D341Med (cell line): ENCODE results near the gene GPC5.
A peak's percentile ranks its signal among the peaks of the same experiment; 100 is the strongest.

Source experiments
- DNase-seq: peaks from one replicate; pipeline ENCODE4 v3.0.0; 2012; ENCODE audit warnings: low spot score

The GPC5 gene

DNA sequence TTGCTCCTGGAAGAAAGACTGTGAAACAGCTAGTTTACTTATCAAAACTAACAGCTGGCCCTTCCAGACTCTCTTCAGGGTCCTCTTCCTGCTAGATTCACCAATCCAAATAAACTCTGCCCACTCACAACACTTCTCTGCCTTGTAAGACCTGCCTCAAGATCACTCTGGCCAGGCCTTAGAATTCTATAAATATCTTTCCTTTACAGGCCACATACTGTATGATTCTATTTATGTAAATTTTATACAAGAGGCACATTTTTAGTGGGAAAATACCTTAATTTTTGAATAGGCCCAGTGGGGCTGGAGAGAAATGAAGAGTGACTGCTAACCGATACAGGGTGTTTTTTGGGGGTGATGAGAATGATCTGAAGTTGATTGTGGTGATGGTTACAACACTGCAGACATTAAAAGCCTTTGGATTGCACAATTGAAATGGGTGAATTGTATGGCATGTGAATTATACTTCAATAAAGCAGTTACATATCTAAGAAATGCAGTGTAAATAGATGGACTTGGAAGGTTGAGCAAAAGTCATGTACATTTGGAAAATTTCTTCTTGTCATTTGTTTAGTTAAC lies 141.8 kb downstream of the GPC5 start:
- DNase-seq: no peak

DNA sequence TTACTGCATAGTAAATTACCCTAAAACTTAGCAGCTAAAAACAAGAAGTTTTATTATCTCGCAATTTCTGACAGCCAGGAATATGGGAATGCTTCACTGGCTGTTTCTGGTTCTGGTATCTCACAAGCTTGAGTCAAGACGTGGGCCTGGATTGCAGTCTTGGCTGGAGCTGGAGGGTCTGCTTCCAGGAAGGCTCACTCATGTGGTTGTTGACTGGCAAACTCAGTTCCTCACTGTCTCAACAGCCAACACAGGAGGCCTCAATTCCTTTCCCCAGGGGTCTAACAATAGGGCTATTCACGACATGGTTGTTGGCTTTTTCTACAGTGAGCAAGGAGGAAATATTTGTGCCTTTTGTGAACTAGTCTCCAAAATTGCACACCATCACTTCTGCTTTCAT lies 146.3 kb downstream of the GPC5 start:
- no peak for DNase-seq

DNA sequence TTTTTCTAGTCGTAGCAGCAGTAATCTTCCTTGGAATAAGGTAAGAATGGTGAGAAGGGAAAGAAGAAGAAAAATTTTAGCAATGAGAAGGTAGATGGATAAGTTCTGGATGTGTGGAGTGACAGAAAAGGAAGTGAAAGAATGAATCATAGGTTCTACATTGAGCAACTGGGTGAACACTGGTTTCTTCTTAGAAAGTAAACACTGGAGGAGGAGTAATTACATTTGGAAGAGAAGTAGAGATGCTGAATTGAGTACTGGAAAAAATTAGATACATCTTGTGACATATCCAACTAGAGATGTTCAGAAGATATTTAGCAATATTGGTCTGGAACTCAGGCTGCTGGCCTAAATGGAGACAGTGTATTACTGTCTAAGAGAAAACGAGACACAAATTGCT lies 148.5 kb downstream of the GPC5 start:
- no peak for DNase-seq

DNA sequence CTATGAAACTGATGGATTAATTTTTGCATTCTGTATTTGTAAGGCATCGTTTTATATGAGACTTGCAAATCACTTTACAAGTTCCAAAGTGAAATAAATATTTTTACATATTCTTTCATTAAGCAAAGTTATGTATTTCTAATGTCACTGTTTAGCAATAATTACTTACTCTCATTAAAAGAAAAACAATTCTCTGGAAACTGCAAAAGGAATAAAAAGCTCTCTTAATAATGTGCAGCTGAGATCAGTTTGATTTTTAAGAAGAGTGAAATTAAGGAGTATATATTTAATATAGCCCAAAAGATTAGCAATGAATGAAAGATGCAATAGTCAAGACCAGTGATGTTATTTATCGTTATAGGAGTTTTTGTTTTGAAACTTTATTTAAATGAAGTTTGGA lies 155.2 kb downstream of the GPC5 start:
- DNase-seq: no peak

DNA sequence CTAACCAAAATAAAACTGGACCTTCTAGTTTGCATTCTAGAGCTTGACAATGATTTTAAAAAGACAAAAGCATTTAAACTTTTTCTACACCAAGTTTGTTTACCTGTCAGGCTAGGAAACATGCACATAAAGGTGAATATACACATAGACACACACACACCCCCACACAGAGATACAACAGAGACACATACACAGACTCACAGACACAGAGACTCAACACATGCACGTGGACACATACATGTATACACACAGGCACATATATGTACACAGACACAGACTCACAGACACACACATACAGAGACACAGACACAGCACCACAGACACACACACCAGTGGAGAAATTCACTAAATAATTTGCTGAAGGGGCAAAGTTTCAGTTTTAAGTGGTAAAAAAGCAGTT lies 155.7 kb downstream of the GPC5 start:
- no peak for DNase-seq

DNA sequence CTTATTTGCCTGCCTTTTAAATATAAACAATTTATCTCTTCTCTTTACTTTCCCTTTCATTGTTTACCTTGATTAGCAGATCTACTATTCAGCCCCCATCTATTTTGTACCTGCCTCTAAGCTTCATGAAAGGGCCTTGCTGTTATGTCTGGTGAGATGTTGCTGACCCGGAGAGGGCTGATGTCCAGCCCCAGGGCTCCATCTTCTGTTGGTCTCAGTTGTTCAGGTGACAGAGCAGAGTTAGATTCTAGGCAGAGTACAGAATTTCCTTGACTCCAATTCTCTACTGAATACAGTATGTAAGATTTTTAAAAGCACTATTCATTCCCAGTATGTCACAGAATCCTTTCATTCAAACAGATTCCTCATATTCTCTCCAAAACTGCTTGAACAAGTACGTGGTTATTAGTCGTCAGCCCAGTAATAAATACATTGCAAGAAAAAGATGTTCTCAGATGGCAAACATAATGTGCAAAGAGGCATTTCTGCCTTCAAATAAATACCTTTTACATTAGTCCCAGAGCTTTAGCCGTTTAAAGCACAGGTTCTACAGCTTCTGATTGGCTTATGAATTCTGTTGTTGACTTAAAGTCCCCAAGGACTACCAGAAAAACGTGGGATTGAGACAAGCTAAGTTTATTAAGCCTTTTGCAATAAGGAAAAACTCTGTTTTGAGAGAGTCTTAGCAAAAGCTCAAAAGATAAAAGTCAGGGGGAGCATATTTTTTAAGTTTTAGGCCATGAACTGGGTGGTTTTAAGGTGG lies 159.1 kb downstream of the GPC5 start:
- no peak for DNase-seq

DNA sequence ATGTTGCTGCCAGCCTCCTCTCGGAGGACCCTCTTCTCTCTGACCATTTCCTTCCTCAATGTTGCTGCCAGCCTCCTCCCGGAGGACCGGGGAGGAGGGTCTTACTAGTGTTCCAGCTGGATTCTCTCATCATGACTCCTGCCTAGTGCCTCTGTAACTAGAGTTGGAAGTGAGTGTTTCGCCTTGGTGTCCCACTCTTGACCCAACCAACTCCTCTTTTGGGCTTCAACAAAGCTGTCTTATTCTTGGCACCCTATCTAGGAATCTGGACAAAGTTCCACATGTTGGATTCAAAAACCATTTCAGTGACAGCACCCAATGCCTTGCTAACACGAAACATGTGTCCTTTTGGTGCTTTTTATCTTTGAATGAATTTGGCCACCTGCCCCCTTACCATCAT lies 165.4 kb downstream of the GPC5 start:
- no peak for DNase-seq

DNA sequence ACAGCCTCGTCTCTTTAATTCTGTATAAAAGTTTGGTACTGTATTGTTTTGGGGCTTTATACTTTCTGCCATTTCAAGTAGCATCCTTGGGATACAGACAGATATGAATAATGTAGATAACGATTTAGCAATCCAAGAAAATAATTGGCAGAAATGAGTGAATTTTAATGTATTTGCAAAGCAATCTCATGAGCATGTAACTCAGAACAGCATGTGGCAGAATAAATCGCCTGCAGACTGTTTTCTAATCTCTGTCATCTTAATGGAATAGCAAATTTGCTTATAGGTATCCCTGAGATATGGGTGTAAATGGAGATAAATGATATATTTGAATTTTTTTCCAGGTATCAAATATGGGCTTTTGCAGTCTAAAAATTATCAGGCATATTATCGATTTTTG lies 166.0 kb downstream of the GPC5 start:
- no peak for DNase-seq

DNA sequence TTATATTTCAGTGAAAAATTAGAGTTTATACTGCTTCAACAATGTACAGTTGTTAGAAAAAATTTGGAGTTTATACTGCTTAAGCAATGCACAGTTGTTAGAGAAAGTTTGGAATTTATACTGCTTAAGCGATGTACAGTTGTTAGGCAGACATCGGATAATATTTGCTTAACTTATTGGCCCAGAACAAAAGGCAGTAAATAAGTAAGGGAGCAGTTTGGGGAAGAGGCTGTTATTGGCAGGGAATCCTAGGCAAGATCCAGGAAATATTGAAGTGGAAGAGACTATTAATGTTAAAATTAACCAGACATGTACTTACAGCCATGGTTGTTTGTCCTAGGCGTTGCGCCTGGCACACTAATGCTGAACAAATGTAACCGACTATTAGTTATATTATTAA lies 166.9 kb downstream of the GPC5 start:
- no peak for DNase-seq

DNA sequence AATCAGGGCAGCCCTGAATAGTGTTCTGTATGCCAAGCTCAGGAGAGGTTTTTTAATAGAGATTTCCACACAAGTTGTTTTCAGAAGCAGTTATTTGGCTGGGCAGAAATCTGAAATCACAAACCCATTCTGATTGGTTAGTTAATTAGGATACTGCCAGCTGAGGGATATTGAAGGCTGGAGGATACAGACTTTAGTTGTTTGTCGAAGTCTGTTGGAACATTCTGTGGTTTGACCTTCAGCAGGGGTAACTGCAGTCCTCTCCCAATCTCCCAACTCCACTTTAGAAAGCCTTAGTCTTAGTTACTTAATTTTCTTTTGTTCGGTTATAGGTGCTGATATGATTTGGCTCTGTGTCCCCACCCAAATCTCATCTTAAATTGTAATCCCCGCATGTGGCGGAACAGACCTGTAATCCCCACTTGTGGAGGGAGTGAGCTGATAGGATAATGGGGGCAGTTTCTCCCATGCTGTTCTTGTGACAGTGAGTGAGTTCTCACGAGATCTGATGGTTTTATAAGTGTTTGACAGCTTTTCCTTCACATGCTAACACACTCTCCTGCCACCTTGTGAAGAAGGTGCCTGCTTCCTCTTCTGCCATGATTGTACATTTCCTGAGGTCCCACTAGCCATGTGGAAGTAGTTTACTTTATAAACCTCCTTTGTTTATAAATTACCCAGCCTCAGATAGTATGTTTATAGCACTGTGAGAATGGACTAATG lies 169.2 kb downstream of the GPC5 start:
- no peak for DNase-seq

DNA sequence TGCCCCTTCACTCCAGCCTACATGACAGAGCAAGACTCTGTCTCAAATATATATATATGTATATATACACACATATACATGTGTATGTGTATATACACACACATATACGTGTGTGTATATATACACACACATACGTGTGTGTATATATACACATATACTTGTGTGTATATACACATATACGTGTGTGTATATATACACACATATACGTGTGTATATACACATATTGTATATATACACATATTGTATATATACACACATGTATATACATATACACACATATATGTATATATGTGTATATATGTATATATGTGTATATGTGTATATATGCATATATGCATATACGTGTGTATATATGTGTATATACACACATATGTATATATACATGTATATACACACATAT lies 173.3 kb downstream of the GPC5 start:
- no peak for DNase-seq

DNA sequence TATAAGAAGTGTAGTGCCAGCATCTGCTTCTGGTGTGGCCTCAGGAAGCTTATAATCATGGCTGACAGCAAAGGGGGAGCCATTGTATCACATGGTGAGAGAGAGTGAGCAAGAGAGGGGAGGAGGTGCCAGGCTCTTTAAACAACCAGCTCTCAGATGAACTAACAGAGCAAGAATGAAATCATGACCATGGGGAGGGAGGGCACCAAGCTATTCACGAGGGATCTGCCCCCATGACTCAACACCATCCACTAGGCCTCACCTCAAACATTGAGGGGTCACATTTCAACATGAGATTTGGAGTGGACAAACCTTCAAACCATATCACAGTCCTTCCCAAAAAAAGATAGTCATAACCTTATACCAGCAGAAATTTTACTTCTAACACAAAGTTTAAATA lies 174.0 kb downstream of the GPC5 start:
- DNase-seq: no peak

DNA sequence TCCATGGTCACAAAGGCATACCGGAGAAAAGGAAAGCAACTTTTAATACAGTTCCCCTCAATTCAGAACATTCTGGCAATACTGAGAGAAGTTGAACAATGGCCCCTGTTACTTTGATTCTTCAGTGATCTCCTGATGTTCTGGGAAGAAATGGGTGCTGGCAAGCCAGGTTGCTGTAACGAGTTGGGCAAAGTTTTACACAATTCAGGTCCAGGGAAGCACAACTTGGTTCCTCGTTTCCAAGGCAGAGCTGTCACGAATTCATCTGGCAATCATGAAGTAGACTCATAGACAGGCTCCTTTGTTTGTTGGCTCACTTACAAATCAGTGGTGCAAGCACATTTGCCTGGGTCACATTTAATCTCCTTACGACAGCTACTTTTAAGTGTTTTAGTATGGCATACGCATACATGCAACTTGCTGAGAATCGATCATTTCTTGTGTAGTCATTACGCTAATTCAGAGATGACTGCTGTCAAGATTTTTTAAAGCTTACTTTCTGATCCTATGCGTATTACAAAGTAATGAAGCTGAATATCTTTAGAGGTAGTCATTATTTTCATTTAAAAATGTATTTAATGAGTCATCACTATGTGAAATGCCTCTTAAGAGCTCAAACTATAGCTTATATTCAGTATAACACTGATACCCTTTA lies 174.7 kb downstream of the GPC5 start:
- DNase-seq: no peak

DNA sequence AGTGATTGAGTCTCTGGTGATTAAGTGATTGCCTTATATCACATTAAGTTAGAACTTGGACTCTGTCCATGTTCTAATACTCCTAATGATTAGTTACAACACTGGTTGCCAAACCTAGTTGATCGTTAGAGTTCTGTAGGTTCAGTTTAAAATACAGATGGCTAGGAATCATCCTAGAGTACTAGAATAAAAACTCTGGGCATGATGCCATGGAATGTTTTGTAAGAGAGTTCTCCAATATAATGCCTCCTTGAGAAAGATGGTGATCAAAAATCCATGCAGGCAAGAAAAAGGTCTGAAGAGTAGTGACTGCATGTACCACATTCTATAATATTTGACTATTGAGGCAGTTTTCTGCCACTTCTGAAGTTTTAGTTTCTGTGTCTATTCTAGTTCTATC lies 176.3 kb downstream of the GPC5 start:
- no peak for DNase-seq

DNA sequence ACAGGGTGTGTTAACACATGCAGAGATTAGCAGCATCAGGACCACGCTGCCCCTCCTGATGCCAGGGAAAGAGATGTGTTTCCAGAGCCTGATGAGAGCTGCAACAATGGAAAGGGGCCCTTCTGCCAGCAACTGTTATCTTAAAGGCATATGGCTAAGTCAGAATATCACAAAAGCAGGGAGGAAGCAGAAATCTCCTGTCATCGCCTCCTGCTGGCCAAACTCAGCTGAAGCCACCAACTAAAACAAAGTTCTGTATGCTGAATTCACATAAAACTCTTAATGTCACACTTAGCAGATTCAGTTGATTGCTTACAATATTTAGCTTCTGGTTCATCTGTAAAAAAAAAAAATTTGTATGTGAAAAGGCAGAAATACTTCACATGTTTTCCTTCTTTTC lies 178.2 kb downstream of the GPC5 start:
- DNase-seq: peak; percentile 32

DNA sequence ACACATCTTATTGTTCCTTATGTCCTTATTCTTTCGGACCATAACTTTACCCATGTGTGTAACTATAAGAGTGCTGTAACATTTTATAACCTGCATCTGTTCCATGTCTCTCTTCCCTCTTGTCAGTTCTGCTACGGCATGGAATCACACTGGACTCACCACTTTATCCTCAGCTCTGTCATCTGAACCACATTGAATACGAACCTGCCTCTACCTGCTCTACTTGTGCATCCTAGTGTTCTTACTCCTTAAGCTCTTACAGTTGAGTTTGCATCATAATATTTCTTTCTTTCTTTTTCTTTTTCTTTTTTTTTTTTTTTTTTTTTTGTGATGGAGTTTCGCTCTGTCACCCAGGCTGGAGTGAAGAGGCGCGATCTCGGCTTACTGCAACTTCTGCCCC lies 180.9 kb downstream of the GPC5 start:
- DNase-seq: no peak

DNA sequence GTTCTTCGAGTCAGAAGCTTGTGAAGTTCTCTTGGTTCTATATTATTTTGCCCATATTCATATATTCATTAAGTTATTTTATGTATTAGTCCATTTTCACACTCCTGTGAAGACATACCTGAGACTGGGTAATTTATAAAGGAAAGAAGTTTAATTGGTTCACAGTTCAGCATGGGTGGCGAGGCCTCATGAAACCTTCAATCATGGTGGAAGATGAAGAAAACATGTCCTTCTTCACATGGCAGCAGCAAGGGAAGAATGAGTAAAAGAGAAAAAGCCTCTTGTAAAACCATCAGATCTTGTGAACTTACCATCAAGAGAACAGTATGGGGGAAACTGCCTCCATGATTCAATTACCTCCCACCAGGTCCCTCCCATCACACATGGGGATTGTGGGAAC lies 182.3 kb downstream of the GPC5 start:
- DNase-seq: no peak

DNA sequence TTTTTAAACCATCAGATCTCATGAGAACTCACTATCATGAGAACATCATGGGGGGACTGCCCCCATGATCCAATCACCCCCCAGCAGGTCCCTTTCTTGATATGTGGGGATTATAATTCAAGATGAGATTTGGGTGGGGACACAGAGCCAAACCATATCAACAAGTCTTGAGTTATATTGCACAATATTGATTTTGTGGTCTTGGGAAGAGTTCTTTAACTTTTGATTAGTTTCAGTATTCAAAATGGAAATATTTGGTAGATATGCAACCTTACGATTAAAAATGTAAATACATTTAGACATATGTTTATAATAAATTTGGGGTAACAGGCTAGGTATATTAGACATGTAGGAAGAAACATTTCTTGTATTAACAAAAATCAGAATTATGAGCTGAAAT lies 188.2 kb downstream of the GPC5 start:
- DNase-seq: no peak

DNA sequence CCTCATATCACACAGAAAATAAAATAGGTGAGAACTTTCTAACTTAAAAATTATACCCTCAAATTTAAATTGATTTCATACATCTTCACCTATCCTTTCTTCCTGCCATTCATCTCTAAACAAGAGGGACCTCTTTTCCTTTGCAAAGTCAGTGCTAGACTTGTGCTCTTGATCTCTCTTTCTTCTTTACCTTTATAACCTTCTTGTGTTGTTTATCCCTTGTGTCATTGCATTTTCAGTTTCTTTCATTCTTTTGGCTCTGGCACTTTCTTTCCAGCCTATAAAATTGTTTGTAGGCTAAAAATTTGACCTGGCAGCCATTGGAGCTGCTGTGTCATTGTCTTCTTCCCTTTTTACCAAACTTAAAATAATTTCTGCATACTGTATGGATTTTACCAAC lies 190.1 kb downstream of the GPC5 start:
- DNase-seq: no peak

DNA sequence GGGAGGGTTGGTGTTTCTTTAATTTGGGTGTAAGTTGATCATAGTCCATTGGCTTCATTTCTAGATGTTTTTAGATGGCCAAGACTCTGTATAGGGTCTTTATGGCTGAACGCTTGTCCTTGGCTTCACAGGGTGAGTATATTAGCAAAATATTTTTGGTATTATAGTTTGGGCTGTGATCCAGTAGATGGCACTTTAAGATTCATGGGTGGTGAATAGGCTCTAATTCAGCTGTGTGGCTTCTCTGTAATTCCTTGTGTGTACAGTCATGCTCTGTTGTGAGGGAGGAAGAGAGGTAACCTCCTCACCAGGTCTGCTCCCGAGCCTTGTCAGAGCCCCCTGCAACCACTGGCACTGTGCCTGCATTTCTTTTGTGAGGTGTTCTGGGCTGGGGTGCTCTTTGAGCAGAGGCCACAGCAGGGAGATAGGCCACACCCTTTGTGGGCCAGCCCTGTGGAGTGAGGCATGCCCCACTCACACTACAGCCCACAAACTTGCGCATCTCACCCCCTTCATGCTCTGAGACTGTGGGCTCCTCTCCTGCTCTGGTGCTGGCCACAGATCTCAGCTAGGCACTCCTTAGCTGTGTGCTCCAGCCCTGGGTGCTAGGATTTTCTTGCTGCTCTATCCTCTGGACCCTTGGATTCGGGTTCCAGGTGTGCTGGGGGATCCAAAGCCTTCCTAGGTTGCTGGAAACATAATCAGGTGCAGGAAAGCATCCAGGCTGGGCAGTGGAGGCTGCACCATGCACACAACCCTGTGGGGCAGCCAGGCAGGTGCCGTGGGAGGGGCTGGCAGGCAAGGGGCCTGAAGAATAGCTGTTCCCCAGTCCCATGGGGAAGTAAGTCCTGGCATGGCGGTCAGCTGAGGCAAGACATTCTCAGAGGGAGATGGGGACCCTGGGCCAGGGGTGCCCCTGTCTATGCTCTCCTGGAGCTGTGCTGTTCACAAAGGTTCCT lies 193.9 kb downstream of the GPC5 start:
- no peak for DNase-seq

DNA sequence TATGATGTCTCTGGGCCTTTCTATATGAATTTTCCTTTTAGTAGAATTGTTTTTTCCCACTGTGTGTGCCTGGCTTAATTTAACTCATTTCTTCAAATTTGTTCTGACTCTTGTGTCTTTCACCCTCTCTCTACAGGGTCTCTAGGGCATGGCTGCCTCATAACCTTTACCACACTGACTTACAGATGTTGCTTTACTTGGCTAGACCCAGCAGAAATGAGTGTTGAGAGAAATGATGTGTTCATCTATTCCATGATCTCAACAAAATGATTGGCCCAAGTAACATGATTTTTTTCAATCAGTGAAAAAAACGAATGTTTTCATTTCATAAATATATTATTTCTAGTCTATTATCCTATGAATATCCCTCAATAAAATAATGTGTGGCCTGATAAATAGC lies 195.0 kb downstream of the GPC5 start:
- DNase-seq: no peak

DNA sequence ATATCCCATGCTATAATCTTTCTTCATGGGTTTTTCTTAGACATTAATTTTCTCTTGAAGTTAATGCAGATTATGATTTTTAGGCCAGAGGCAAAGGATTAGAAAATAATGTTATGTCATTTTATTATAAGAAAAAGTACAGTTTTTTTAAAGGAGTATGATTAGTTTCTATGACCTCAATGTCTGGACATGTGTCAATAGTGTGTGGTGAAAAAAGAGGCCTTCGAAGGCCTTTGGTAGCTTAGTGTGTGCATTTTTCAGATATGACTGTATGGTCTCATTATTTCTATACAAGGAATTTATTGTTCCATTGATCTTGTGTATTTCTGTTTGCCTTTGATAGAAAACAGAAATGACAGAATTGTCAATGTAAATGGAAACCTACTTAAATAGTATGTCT lies 195.6 kb downstream of the GPC5 start:
- no peak for DNase-seq
